ENCODE data around the gene CCRL2. TPM values are rescaled to one million over a fixed set of nuclear protein-coding genes. Genes with fewer than 3 reads are reported as not detected.

Gene CCRL2
- total and polyA plus RNA-seq, 8 donors, result 0.24 to 2.2 (median 0.82) TPM

Other genes starting within 250 kb of the CCRL2 start
- gene CCR1, start 198.9 kb upstream of the CCRL2 start, total RNA-seq, result 1 to 10 TPM in 4 of 6 donors, under 1 TPM in 2; 0.09 to 4.6 (median 1.6) TPM
- gene CCR1, start 198.9 kb upstream of the CCRL2 start, polyA plus RNA-seq, result under 1 TPM; 0.68 to 0.82 TPM
- gene CCR3, start 164.8 kb upstream of the CCRL2 start, total RNA-seq, result under 1 TPM in 1 of 6 donors, not detected in 5; 0.22 TPM
- gene CCR3, start 164.8 kb upstream of the CCRL2 start, polyA plus RNA-seq, result not detected
- 1 to 10 TPM in 2 of 6 donors, under 1 TPM in 4; 0.14 to 3.5 (median 0.54) TPM for gene CCR2, start 53.1 kb upstream of the CCRL2 start, total RNA-seq
- gene CCR2, start 53.1 kb upstream of the CCRL2 start, polyA plus RNA-seq, result under 1 TPM; 0.15 to 0.23 TPM
- gene CCR5, start 36.3 kb upstream of the CCRL2 start, total RNA-seq, result 1 to 10 TPM in 2 of 6 donors, under 1 TPM in 4; 0.12 to 2.0 (median 0.61) TPM
- gene CCR5, start 36.3 kb upstream of the CCRL2 start, polyA plus RNA-seq, result under 1 TPM; 0.16 to 0.27 TPM
- 10 to 100 TPM; 10.5 to 21.0 (median 13.7) TPM for gene LTF, start 57.6 kb downstream of the CCRL2 start, total RNA-seq
- 1 to 10 TPM; 6.9 to 7.0 TPM for gene LTF, start 57.6 kb downstream of the CCRL2 start, polyA plus RNA-seq
- not detected for gene RTP3, start 90.7 kb downstream of the CCRL2 start, total RNA-seq
- not detected for gene RTP3, start 90.7 kb downstream of the CCRL2 start, polyA plus RNA-seq
- 1 to 10 TPM in 4 of 6 donors, under 1 TPM in 2; 0.61 to 2.2 (median 1.3) TPM for gene LRRC2, start 159.0 kb downstream of the CCRL2 start, total RNA-seq
- gene LRRC2, start 159.0 kb downstream of the CCRL2 start, polyA plus RNA-seq, result under 1 TPM; 0.46 to 0.85 TPM
- gene FAM240A, start 205.3 kb downstream of the CCRL2 start, total RNA-seq, result not detected
- not detected for gene FAM240A, start 205.3 kb downstream of the CCRL2 start, polyA plus RNA-seq